ENCODE data around the gene FUT3.
"Not testable (repeated sequence)": the region's sequence is repeated elsewhere in the genome, so short reads cannot be mapped to it uniquely, and the experiment has no call there.

FUT3 gene

DNA sequence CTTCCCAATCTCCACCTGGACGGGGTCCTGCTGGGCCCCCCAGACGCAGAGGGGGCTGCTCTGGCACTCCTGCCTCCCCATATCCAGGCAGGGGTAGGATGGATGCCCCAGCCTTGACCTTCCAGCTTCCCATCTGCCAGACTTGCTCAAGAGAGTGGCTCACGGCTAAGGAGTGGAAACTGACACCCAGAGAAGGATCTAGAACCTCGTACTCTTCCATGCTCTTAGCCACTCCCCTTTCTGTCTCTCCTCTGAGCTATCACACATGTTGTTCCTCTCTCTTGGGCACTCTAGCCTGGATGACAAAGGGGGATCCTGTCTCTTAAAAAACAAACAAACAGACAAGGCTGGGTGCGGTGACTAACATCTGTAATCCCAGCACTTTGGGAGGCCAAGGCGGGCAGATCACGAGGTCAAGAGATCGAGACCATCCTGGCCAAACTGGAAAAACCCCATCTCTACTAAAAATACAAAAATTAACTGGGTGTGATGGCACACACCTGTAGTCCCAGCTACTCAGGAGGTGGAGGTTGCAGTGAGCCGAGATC is 31.2 kb upstream of the FUT3 start:
- DNase-seq (ENCODE audit: low read depth in 2 of 2, low spot score in 1 of 2) = no peak

DNA sequence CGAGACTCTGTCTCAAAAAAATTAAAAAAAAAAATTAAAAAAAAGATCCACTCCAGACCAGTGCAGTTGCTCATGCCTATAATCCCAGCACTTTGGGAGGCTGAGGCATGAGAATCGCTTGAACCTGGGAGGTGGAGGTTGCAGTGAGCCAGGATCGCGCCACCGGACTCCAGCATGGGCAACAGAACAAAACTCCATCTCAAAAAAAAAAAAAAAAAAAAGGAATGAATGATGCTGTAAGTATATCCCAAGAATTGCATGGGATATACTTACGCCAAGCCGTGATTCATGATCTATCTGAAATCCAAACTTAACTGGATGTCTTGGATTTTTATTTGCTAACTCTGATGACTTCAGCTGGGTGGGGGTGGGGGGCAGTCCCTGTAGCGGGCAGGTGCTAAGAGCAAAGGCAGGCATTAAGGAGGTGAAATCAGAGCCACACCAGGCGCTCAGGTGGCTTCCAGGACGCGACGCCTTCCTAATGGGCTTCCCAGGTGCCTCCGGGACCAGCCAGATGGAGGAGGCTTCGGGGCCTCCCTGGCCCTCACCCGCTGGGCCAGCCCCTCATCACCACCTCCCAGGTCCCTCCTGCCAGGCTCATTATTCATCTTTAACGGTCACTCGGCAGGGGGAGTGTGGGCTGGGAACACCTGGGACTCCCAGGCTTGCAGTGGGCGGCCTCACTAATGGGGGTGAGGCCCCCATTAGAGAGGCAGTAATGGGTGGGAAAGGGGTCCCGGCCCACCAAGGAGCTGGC is 30.5 kb upstream of the FUT3 start:
- DNase-seq (ENCODE audit: low read depth in 2 of 2, low spot score in 1 of 2) = no peak

DNA sequence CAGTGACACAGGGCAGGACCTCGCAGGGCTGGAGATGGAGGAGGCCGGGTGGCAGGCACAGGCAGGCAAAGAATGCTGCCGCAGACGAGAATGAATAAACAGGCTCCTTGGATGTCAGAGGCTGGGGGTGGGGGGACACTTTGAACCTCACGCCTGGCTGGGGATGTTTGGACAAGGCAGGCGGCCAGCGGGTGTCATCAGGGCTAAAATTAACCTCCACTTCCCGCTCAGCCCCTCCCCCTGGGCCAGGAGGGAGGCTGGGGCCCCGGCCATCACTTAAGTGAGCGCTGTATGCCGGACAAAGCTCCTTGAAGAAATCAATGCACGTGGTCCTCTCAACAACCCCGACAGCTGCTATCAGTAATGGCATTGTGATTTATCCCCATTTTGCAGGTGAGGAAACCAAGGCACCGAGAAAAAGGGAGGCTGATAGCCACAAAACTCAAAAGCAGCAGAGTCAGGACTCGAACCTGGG is 29.4 kb upstream of the FUT3 start:
- no peak for DNase-seq (ENCODE audit: low read depth in 2 of 2, low spot score in 1 of 2)

DNA sequence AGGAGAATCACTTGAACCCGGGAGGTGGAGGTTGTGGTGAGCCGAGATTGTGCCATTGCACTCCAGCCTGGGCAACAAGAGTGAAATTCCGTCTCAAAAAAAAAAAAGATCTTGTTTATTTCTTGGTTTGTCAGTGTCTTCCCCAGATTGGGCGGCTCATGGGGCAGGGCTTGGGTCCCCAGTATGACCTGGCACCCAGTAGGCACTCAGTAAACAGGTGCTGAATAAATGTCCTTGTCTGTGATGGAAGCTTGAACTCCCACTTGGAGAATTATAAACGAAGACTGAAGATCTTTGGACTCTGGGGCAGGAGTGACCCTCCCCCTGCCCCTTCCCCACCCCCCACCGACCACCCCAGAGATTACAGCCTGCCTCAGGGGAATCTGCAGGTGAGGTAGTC is 28.9 kb upstream of the FUT3 start:
- no peak for DNase-seq (ENCODE audit: low read depth in 2 of 2, low spot score in 1 of 2)

DNA sequence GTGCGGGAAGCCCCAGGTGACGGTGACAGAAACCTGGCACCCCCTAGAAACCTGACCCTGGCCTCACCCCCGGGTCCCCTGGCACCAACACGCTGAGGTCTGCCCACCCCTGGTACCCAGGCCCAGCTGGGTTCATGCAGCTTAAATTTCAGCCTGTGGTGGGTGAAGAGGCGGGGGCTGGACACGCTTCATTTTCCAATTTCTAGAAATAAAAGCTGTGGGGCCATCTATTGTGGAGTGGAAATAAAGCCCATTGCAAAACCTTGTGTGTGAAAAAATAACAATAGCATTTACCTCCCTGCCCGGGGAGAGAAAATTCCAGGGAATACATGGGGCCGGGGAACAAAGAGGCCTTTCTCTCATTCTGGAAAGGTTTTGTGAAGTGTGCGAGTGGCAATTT is 26.6 kb upstream of the FUT3 start:
- DNase-seq (ENCODE audit: low read depth in 2 of 2, low spot score in 1 of 2) = no peak

DNA sequence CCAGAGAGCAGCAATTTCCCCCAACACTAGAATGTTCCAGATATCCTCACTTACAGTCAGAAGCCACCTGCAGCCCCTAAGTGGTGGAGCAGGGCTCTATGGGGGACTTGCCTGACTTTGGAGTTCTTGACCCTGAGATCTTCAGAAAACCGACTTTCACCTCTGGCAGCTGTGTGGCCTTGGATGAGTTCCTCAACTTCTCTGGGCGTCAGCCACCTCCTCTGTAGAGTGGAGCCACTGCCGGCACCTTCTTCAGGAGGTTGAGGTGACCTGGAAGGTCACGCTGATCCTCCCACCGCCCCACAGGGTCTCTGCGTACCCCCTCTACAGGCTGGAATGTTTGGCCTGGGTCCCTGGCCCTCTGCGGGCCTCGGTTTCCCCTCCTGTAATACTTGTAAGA is 26.2 kb upstream of the FUT3 start:
- DNase-seq (ENCODE audit: low read depth in 2 of 2, low spot score in 1 of 2) = no peak

DNA sequence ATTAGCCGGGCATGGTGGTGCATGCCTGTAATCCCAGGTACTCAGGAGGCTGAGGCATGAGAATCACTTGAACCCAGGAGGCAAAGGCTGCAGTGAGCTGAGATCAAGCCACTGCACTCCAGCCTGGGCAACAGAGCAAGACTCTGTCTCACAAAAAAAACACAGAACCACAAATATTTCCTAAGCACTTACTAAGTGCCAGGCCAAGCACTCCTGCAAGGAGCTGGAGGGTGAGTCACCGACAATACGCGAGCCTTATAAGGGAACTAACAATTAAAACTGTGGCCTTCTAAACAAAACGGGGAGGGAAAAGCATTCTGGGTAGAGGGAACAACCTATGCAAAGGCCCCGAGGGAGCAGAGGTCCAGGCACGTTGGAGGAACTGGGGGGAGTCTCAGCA is 23.2 kb upstream of the FUT3 start:
- not testable (repeated sequence) for DNase-seq (ENCODE audit: low read depth in 2 of 2, low spot score in 1 of 2)

DNA sequence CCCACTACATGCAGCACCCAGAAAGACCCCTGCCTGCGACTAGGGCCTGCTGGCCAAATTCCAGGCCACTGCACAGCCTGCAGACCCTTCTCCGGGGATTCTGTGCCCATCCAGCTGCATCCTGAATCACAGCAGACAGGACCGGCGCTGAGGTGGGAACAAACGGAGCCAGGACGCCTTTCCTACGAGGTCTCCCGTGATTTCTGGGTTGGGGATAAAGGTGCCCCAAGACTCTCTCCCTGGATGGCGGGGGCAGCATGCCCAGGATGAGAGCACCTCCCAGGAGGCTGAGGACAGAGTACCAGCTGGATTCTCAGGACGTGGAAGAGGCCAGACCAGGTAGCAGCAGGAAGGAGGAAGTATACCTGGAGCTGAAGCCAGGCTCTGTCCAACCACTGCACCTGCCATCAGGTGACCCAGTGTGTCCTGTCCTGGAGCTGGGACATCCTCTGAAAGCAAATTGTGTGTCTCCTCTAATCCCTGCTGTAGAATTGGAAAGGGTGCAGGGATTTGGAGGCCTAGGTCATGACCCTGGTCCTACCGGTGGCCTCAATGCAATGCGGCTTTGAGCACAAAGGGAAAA is 22.5 kb upstream of the FUT3 start:
- DNase-seq (ENCODE audit: low read depth in 2 of 2, low spot score in 1 of 2) = no peak

DNA sequence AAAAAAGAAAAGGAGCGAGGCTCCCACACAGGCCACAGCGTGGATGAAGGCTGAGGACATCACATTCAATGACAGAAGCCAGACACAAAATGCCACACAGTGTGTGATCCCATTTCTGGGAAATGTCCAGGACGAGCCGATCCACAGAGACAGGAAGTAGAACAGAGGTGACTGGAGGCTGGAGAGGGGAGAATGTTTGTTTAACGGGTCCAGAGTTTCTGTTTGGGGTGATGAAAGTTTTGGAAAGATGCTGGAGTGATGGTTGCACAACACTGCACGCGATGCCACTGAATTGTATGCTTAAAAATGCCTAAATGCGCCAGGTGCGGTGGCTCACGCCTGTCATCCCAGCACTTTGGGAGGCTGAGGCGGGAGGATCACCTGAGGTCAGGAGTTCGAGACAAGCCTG is 19.7 kb upstream of the FUT3 start:
- no peak for DNase-seq (ENCODE audit: low read depth in 2 of 2, low spot score in 1 of 2)

DNA sequence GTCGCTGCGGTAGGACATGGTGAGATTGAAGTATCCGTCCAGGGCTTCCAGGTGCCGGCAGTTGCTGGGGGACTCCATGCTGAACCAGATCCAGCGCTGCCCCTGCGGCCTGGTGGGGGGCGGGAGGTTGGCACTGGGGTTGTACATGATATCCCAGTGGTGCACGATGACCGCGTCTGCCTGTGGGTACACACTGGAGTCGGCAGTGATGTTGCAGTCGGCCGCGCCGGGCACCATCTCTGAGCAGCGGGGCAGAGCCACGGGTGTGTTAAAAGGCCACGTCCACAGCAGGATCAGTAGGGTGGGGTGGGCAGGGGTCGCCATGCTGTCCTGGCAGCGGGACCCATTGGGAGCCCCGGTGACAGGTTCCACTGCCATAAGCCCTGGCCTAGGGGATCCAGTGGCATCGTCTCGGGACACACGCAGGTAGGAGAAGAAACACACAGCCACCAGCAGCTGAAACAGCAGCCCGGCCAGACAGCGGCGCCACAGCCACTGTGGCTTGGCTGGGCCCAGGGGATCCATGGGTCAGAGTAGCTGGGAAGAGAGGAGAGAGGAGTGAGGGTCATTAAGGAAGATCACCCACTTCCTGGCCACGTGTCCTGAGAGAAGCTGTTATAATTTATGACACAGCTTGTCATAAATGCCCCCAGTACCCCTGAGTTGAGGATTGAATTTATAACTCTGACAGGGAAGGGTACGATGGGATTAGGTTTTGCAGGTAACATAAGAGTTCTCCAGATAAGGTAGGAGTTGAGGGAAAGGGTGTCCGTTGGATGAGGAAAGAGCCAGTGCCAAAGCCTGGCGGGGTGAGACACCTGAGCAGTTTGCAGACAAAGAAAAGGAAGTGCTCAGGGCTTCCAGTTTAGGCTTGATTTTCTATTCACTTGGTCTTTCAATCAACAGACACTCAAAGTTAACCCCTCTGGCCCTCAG is 16.2 kb upstream of the FUT3 start:
- no peak for DNase-seq (ENCODE audit: low read depth in 2 of 2, low spot score in 1 of 2)

DNA sequence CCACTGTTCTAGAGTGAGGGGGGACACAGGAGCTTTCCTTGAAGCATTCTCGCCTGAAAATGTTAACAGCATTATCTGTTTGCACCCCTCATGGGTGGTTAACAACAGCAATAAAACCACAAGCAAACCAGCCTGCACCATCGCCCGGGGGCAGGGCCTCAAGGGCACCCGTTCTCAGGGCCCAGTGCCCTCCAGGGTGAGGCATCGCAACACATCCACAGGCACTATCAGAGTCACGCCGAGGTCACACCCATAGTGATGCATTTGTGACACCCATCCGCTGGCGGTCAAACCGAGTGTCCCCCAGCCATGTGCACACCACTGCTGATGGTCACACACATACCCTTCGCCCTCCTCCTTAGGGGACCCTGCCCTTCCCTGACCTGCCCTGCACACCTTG is 14.5 kb upstream of the FUT3 start:
- DNase-seq (ENCODE audit: low read depth in 2 of 2, low spot score in 1 of 2) = no peak

DNA sequence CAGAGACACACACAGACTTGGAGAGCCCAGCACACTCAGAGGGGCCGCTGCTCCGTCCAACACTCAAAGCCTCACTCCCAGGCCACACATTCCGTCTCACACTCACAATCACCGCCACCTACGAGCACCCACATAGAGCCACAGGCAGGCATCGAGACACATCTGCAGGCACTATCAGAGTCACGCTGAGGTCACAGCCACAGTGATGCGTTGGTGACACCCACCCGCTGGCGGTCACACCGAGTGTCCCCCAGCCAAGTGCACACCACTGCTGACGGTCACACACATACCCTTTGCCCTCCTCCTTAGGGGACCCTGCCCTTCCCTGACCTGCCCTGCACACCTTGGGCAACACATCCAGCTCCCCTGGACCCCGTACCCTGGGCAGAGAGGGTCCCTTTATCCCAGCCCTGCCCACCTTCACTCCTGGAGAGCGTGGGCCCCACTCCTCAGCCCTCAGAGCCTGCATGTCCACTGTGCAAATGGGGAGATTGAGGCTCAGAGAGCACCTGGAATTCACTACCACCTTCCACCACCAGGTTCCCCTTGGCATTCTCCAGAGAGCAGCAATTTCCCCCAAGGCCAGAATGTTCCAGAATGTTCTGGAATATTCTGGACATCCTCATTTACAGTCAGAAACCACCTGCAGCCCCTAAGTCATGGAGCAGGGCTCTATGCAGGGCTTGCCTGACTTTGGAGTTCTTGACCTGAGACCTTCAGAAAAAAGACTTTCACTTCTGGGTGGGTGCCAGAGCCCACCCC is 13.7 kb upstream of the FUT3 start:
- DNase-seq (ENCODE audit: low read depth in 2 of 2, low spot score in 1 of 2) = no peak

DNA sequence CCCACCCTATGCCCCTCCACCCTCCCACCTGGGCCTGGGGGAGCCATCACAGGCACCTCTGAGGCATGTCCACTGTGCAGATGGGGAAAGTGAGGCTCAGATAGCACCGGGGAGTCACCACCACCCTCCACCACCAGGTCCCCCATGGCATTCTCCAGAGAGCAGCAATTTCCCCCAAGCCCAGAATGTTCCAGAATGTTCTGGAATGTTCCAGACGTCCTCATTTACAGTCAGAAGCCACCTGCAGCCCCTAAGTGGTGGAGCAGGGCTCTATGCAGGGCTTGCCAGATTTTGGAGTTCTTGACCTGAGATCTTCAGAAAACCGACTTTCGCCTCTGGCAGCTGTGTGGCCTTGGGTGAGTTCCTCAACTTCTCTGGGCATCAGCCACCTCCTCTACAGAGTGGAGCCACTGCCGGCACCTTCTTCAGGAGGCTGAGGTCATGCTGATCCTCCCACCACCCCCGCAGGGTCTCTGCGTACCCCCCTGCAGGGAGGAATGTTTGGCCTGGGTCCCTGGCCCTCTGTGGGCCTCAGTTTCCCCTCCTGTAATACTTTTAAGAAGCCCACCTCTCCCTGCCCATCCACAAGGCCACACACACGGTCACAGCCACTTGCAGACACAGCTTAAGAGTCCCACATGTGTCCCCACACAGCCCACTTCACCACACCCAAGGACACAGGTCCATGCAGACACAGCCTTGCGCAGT is 12.9 kb upstream of the FUT3 start:
- DNase-seq (ENCODE audit: low read depth in 2 of 2, low spot score in 1 of 2) = no peak

DNA sequence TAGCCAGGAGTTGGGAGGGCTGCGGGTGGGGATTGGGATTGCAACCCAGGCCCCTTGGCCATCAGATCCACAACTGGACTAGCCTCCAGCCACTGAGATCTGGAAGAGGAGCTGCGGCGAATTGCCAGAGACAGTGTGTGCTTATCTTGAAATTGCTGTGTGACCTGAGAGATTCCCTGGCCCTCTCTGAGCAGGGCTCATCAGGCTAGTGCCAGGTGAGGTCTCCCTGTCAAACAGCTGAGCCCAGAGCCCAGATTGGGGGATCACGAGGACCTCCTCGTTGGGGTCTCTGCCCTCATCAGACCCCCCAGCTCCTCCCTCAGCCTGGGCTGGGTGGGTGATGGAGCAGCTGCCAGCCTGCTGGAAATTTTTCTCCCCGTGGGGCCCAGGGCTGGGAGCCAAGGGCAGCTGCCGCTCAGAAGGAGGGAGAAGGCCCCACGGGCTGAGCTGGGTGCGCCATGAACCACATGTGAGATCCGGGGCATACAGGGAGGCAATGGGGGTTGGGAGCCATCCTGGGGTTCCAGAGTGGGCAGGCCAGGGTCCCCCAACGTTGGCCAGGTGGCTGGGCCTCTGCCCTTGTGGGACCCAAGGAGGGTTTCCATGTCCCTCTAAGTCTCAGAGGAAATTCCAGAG is 11.9 kb upstream of the FUT3 start:
- no peak for DNase-seq (ENCODE audit: low read depth in 2 of 2, low spot score in 1 of 2)

DNA sequence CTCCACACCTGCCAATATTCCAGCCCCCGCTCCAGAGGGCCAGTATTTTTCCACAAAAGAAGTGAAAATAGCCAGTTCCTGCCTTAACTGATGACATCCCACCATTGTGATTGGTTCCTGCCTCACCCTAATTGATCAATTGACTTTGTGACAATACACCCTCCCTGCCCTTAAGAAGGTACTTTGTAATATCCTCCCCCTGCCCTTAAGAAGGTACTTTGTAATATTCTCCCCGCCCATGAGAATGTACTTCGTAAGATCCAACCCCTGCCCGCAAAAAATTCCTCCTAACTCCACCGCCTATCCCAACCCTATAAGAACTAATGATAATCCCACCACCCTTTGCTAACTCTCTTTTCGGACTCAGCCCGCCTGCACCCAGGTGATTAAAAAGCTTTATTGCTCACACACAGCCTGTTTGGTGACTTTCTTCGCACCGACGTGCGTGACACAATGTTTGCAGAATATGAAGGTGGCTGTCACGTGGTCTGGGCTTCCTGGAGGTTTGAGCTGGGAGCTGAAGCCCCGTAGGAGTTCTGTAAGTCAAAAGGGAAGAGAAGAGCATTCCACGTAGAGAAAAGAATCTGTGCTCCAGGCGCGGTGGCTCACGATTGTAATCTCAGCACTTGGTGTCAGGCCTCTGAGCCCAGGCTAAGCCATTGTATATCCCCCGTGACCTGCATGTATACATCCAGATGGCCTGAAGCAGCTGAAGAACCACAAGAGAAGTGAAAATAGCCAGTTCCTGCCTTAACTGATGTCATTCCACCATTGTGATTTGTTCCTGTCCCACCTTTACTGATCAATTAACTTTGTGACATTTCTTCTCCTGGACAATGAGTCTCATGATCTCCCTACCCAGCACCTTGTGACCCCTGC is 6.2 kb upstream of the FUT3 start:
- DNase-seq (ENCODE audit: low read depth in 2 of 2, low spot score in 1 of 2) = no peak

DNA sequence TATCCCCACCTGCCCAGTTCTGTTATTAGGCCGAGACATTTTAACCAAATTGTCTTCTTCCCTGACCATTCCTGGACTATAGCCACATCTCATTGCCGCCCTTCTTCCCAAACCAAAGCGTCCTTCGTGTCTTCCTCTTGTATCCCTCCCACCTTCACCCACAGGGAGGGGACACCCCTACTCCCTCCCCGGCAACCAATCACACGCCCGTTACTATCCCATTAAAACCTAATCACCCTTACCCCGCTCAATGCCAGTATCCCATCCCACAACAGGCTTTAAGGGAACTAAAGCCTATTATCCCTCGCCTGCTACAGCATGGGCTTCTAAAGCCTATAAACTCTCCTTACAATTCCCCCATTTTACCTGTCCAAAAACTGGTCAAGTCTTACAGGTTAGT is 3.9 kb upstream of the FUT3 start:
- DNase-seq (ENCODE audit: low read depth in 2 of 2, low spot score in 1 of 2) = not testable (repeated sequence)

DNA sequence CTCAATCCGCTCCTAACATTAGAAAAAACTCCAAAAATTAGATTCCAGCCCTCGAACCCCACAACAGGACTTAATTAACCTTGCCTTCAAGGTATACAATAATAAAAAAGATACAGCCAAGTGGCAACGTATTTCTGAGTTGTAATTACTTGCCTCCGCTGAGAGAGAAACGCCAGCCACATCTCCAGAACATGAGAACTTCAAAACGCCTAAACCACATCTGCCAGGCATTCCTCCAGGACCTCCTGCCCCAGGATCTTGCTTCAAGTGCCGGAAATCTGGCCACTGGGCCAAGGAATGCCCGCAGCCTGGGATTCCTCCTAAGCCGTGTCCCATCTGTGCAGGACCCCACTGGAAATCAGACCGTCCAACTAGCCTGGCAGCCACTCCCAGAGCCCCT is 2.9 kb upstream of the FUT3 start:
- DNase-seq (ENCODE audit: low read depth in 2 of 2, low spot score in 1 of 2) = not testable (repeated sequence)

DNA sequence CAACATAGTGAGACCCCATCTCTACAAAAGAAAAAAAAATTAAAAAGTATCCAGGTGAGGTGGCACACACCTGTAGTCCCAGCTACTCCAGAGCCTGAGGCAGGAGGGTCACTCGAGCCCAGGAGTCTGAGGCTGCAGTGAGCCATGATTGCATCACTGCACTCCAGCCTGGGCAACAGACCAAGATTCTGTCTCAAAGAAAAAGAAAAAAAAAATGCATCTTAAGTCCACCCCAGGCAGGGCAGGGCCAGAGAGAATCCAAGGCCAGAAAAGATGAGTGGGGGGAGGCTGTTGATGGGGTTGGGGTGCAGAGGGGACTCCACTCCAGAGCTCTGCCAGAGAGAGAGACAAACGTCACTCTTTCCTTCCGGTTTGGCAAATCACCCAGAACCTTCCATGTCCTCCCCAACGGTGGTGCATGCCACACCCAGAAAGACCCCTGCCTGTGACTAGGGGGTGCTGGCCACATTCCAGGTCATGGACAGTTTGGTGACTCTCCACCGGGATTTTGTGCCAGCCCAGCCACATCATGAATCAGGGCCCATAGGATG is 431 bp downstream of the FUT3 start:
- DNase-seq (ENCODE audit: low read depth in 2 of 2, low spot score in 1 of 2) = no peak

DNA sequence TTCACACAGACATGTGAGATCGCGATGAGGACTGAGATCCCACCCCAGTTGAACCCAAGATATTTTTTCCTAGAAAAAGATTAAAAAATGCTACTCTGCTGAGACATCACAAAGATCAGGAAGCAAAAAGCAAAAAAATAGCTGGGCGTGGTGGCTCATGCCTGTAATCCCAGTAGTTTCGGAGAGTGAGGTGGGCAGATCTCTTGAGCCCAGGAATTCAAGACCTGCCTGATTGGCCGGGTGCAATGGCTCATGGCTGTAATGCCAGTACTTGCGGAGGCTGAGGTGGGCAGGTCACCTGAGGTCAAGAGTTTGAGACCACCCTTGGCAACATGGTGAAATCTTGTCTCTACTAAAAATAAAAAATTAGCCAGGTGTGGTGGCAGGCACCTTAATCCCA is 1.1 kb downstream of the FUT3 start:
- DNase-seq (ENCODE audit: low read depth in 2 of 2, low spot score in 1 of 2) = no peak
